GM12865 (cell line): ENCODE data around the gene PTPRN2.
"Not testable (repeated sequence)": the region's sequence is repeated elsewhere in the genome, so short reads cannot be mapped to it uniquely, and the experiment has no call there.

ENCODE experiments used
- DNase-seq: peaks from one replicate; pipeline ENCODE4 v3.0.0; 2010; ENCODE audit warnings: low read depth
- H3K4me3 ChIP-seq: 2 replicates; pipeline ENCODE4 v1.5.1; 2011; ENCODE audit warnings: mild to moderate bottlenecking, low read depth, low read length, control low read depth
- TF ChIP-seq, protein P1 (sequence below): IDR thresholded peaks from 2 replicates; pipeline ENCODE4 v1.5.1; 2011; ENCODE audit warnings: low read length, control low read depth, low read depth, inconsistent platforms; ENCODE audit not compliant: insufficient read depth; ENCODE audit errors: missing control alignments

The PTPRN2 gene

DNA sequence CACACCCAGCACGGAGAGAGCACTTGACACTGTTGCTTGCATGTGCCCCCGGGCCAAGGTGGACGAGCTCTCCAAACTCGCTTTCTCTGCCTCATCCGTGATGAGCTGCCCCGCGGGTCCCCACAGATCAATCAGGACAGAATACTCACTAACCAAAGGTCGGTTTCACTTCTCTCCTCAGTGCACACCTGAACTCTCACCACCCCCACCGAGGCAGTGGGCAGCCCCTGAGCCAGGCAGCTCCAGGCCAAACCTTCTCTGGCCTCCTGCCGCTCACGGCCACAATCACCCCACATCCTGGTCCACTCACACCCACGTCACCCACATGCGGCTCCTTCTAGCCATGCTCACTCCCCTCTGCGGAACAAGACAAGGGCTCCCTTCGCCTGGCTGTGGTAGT lies 806.9 kb downstream of the PTPRN2 start:
- DNase-seq: no peak
- no peak overlapping the region for H3K4me3 ChIP-seq
- TF ChIP-seq, protein P1, sequence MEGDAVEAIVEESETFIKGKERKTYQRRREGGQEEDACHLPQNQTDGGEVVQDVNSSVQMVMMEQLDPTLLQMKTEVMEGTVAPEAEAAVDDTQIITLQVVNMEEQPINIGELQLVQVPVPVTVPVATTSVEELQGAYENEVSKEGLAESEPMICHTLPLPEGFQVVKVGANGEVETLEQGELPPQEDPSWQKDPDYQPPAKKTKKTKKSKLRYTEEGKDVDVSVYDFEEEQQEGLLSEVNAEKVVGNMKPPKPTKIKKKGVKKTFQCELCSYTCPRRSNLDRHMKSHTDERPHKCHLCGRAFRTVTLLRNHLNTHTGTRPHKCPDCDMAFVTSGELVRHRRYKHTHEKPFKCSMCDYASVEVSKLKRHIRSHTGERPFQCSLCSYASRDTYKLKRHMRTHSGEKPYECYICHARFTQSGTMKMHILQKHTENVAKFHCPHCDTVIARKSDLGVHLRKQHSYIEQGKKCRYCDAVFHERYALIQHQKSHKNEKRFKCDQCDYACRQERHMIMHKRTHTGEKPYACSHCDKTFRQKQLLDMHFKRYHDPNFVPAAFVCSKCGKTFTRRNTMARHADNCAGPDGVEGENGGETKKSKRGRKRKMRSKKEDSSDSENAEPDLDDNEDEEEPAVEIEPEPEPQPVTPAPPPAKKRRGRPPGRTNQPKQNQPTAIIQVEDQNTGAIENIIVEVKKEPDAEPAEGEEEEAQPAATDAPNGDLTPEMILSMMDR: no peak

DNA sequence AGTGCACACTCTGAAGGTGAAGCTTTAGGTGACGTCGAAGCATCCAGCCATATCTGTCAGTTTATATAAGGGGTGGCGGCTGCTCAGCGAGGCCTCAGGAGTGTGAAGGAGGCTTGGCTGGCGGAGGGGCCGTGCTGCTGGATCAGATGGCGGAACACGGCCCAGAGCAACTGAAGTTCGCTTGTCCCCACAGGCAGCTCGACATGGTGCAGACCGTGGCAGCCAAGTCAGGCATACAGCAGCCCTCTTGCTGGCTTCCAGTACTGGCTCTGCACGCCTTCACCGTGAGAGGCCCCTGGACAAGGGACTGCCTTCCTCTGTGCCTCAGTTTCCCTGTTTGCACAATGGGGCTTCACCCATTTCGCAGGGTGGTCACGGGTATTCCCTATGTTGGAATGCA lies 807.3 kb downstream of the PTPRN2 start:
- DNase-seq: no peak
- TF ChIP-seq, protein P1: no peak
- H3K4me3 ChIP-seq: no peak overlapping the region

DNA sequence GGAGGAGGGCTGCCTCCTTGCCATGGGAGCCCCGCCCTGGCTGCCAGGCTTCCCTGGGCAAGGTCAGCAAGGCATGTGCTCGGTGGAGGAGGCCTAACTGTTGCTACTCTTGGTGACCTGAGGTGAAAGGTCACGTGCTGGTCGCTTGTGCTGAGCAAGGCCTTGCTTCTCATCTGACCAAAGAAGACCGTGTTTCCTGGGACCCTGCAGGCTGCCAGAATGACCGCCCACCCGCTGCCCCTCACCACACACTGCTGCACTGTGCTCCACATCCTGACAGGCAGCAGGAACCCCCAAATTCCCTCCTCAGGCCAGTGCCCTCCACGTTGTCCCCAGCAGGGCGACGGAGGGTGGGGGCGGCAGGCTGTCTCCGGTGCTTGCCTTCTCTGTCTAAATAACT lies 808.4 kb downstream of the PTPRN2 start:
- no peak for DNase-seq
- TF ChIP-seq, protein P1: no peak
- H3K4me3 ChIP-seq: no peak overlapping the region

DNA sequence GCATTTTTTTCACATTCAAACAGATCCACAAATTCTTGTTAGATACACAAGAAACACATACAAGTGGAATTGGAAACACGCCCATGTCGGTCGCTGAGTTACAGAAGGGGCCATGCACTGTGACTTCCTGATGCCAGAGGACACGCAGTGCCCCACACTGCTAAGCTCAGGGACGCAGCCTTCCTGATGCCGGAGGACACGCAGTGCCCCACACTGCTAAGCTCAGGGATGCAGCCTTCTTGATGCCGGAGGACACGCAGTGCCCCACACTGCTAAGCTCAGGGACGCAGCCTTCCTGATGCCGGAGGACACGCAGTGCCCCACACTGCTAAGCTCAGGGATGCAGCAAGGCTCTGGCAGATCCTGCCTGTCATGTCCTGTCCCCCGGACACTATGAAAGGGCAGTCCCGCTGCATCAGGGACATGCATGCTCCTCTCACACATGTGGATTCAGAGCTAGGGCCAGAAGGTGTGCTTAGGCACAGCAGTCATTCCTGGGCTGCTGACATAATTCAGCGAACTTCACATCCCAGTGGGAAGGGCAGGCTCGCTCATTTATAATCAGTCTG lies 810.3 kb downstream of the PTPRN2 start:
- not testable (repeated sequence) for H3K4me3 ChIP-seq, DNase-seq

DNA sequence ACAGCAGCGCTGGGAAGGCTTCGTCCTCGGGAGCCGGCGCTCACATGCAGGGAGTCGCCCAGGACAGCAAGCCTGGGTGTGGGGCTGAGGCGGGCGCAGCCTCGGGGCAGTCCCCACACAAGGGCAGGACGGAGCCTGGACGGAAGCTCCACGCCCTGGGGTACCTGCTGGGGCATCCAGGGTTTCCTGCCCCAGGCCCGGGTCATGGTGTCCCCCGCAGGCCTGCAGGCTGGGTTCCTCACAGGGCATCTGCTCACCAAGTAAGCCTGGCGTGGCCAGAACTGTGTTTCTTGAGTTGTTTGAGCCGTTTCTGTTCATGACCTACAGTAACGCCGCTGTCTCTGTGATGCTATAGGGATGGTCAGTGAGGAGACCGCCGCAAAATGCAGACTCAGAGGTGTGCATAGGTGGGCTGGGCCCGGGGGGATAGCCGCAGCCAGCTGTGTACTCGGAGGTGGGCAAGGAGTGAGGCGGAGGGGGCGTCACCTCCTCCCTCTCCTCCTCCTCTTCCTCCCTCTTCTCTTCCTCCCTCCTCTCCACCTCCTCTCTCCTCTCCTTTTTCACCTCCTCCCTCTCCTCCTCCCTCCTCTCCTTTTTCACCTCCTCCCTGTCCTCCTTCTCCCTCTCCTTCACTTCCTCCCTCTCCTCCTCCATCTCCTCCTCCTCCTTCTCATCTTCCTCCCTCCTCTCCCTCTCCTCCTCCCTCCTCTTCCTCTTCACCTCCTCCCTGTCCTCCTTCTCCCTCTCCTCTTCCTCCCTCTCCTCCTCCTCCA lies 811.9 kb downstream of the PTPRN2 start:
- no peak for DNase-seq
- no peak overlapping the region for H3K4me3 ChIP-seq
- TF ChIP-seq, protein P1: no peak

DNA sequence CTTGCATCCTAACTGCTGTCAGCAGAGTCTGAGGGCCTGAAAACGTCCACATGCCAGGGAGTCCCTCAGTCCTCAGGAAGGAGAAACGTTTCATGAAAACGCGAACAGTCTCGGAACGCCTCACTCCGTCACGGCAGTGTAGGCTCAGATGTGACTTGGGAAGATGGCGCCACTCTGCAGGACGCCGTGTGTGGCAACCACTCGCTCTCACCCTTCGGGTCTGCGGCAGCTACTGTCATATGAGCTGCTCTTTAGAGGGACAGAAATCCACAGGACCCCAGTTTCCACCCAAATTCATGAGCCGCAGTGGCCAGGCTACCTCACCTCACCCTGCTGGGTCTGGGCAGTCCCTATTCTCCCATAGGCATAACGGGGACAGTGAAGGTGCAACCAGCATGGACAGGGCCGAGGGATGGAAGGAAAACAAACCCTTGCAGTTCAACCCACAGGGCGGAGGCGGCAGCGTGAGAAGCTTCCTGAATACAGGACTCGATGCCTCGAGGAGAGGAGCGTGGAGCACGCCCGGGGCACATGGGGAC lies 812.5 kb downstream of the PTPRN2 start:
- no peak overlapping the region for H3K4me3 ChIP-seq
- DNase-seq: no peak
- TF ChIP-seq, protein P1: no peak

DNA sequence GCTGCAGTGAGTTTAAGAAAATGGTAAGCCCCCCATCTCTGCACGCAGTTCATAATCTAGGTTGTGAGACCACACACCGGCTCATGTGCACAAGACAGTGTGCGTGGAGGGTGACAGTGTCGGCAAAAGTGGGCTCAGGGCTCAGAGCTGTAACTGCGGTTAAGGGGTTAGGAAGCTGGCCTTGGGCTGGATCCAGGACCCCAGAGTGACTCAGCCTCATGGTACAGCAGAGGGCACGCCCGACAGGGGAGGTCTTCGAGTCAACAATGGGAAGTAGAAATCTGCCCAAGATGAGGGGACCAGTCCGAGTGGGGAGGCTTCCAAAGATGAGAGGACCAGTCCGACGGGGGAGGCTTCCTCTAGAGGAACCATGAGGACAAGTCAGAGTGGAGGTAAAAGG lies 813.1 kb downstream of the PTPRN2 start:
- TF ChIP-seq, protein P1: no peak
- DNase-seq: no peak
- H3K4me3 ChIP-seq: no peak overlapping the region
